ENCODE data around the gene DR1.
"Not testable (repeated sequence)": the region's sequence is repeated elsewhere in the genome, so short reads cannot be mapped to it uniquely, and the experiment has no call there.

The DR1 gene

GRCh38 chr1:93365813-93366212, 20.1 kb downstream of the DR1 start:
- Histone ChIP-seq H3K9me3 (ENCODE audit: severe bottlenecking) (no peaks in the 10 kb centered on the region), H3K4me1 (ENCODE audit: insufficient read depth, poor library complexity, severe bottlenecking) (peaks cover 4% of the 10 kb centered on the region), H3K27me3 (ENCODE audit: insufficient read depth, poor library complexity, severe bottlenecking) (no peaks in the 10 kb centered on the region), H3K27ac (ENCODE audit: poor library complexity, severe bottlenecking) (no peak overlapping the region), H3K36me3 (ENCODE audit: low read depth) (peaks cover 83% of the 10 kb centered on the region), H3K4me3 (ENCODE audit: severe bottlenecking) (no peak overlapping the region)
- TF ChIP-seq CTCF (IDR thresholded peaks at IDR 0.05; ENCODE audit: poor library complexity, severe bottlenecking) = no peak
- ATAC-seq (ENCODE audit: low read depth) = no peak
- no peak for DNase-seq (ENCODE audit: low spot score)

- Histone ChIP-seq H3K4me3 (ENCODE audit: severe bottlenecking) (no peak overlapping the region), H3K27ac (ENCODE audit: poor library complexity, severe bottlenecking) (no peak overlapping the region), H3K36me3 (ENCODE audit: low read depth) (peaks cover 45% of the 10 kb centered on the region), H3K9me3 (ENCODE audit: severe bottlenecking) (no peaks in the 10 kb centered on the region), H3K4me1 (ENCODE audit: insufficient read depth, poor library complexity, severe bottlenecking) (no peaks in the 10 kb centered on the region), H3K27me3 (ENCODE audit: insufficient read depth, poor library complexity, severe bottlenecking) (no peaks in the 10 kb centered on the region)
- ATAC-seq (ENCODE audit: low read depth) (no peak), DNase-seq (ENCODE audit: low spot score) (no peak)
- no peak for TF ChIP-seq CTCF (IDR thresholded peaks at IDR 0.05; ENCODE audit: poor library complexity, severe bottlenecking)
Measured at GRCh38 chr1:93369734-93370133, 24.0 kb downstream of the DR1 start.

GRCh38 chr1:93374334-93375106, 28.8 kb downstream of the DR1 start:
- H3K4me3 ChIP-seq (ENCODE audit: severe bottlenecking) = no peak overlapping the region
- peak; percentile 31; the same call in 1 of the 3 replicates for ATAC-seq (ENCODE audit: low read depth)
- no peaks in the 10 kb centered on the region for H3K9me3 ChIP-seq (ENCODE audit: severe bottlenecking)
- H3K27ac ChIP-seq (ENCODE audit: poor library complexity, severe bottlenecking) = no peak overlapping the region
- no peak for DNase-seq (ENCODE audit: low spot score)
- no peaks in the 10 kb centered on the region for H3K27me3 ChIP-seq (ENCODE audit: insufficient read depth, poor library complexity, severe bottlenecking)
- H3K4me1 ChIP-seq (ENCODE audit: insufficient read depth, poor library complexity, severe bottlenecking) = no peaks in the 10 kb centered on the region
- TF ChIP-seq CTCF (IDR thresholded peaks at IDR 0.05; ENCODE audit: poor library complexity, severe bottlenecking) = no peak
- peaks cover 5% of the 10 kb centered on the region for H3K36me3 ChIP-seq (ENCODE audit: low read depth)

GRCh38 chr1:93384656-93385055, 38.9 kb downstream of the DR1 start:
- TF ChIP-seq CTCF (IDR thresholded peaks at IDR 0.05; ENCODE audit: poor library complexity, severe bottlenecking) = no peak
- H3K27ac ChIP-seq (ENCODE audit: poor library complexity, severe bottlenecking) = no peak overlapping the region
- no peaks in the 10 kb centered on the region for H3K4me1 ChIP-seq (ENCODE audit: insufficient read depth, poor library complexity, severe bottlenecking)
- ATAC-seq (ENCODE audit: low read depth) (no peak), DNase-seq (ENCODE audit: low spot score) (no peak)
- no peaks in the 10 kb centered on the region for H3K9me3 ChIP-seq (ENCODE audit: severe bottlenecking)
- H3K4me3 ChIP-seq (ENCODE audit: severe bottlenecking) = no peak overlapping the region
- H3K36me3 ChIP-seq (ENCODE audit: low read depth) = no peaks in the 10 kb centered on the region
- no peaks in the 10 kb centered on the region for H3K27me3 ChIP-seq (ENCODE audit: insufficient read depth, poor library complexity, severe bottlenecking)

- H3K9me3 ChIP-seq (ENCODE audit: severe bottlenecking); H3K27me3 ChIP-seq (ENCODE audit: insufficient read depth, poor library complexity, severe bottlenecking); H3K27ac ChIP-seq (ENCODE audit: poor library complexity, severe bottlenecking); H3K36me3 ChIP-seq (ENCODE audit: low read depth); DNase-seq (ENCODE audit: low spot score); ATAC-seq (ENCODE audit: low read depth); H3K4me3 ChIP-seq (ENCODE audit: severe bottlenecking); H3K4me1 ChIP-seq (ENCODE audit: insufficient read depth, poor library complexity, severe bottlenecking): not testable (repeated sequence)
Measured at GRCh38 chr1:93386268-93386667, 40.6 kb downstream of the DR1 start.
